H9 (cell line): Measurements from ENCODE around the gene NCKAP5L. TPM values are rescaled to one million over a fixed set of nuclear protein-coding genes. Genes with fewer than 3 reads are reported as not detected.

Experiments used
- DNase-seq: peaks from one replicate; pipeline ENCODE4 v3.0.0-alpha.2; 2017
- H2AFZ ChIP-seq: one replicate; pipeline ENCODE4 v1.6.1; 2013; ENCODE audit warnings: mild to moderate bottlenecking, low read length, control low read depth, moderate library complexity
- H2AK5ac ChIP-seq: 2 replicates; pipeline ENCODE4 v1.6.1; 2013; ENCODE audit warnings: low read length, control low read depth, mixed read lengths; ENCODE audit not compliant: insufficient read length
- H2BK120ac ChIP-seq: one replicate; pipeline ENCODE4 v1.6.1; 2013; ENCODE audit warnings: low read depth, mild to moderate bottlenecking, low read length, control low read depth, inconsistent platforms; ENCODE audit not compliant: poor library complexity, severe bottlenecking
- H2BK12ac ChIP-seq: 2 replicates; pipeline ENCODE4 v1.6.1; 2013; ENCODE audit warnings: low read length, control low read depth, mixed read lengths, low read depth; ENCODE audit not compliant: insufficient read length
- H2BK15ac ChIP-seq: 2 replicates; pipeline ENCODE4 v1.6.1; 2013; ENCODE audit warnings: low read depth, low read length, control low read depth
- H2BK20ac ChIP-seq: one replicate; pipeline ENCODE4 v1.6.1; 2013; ENCODE audit warnings: low read depth, mild to moderate bottlenecking, low read length, control low read depth, inconsistent platforms; ENCODE audit not compliant: poor library complexity, severe bottlenecking
- H2BK5ac ChIP-seq: 2 replicates; pipeline ENCODE4 v1.6.1; 2013; ENCODE audit warnings: low read length, control low read depth, mixed read lengths; ENCODE audit not compliant: insufficient read length
- H3K14ac ChIP-seq: 2 replicates; pipeline ENCODE4 v1.6.1; 2013; ENCODE audit warnings: low read length, control low read depth; ENCODE audit not compliant: insufficient read depth
- H3K18ac ChIP-seq: 2 replicates; pipeline ENCODE4 v1.6.1; 2013; ENCODE audit warnings: low read depth, mild to moderate bottlenecking, mixed read lengths, low read length, control low read depth; ENCODE audit not compliant: insufficient read length
- H3K23ac ChIP-seq: 2 replicates; pipeline ENCODE4 v1.6.1; 2013; ENCODE audit warnings: low read length, control low read depth, mixed read lengths, low read depth; ENCODE audit not compliant: insufficient read length
- H3K23me2 ChIP-seq: 2 replicates; pipeline ENCODE4 v1.6.1; 2013; ENCODE audit warnings: low read depth, mild to moderate bottlenecking, mixed read lengths, low read length, control low read depth; ENCODE audit not compliant: insufficient read length, poor library complexity, severe bottlenecking
- H3K27ac ChIP-seq: 2 replicates; pipeline ENCODE4 v1.5.1; 2013; ENCODE audit warnings: low read length, control low read depth, mixed read lengths, low read depth; ENCODE audit not compliant: insufficient read length
- H3K27me3 ChIP-seq: 2 replicates; pipeline ENCODE4 v1.6.1; 2013; ENCODE audit warnings: low read length, control low read depth, inconsistent platforms; ENCODE audit not compliant: insufficient read depth
- H3K4ac ChIP-seq: 2 replicates; pipeline ENCODE4 v1.6.1; 2013; ENCODE audit warnings: low read depth, mild to moderate bottlenecking, control low read depth, inconsistent platforms, low read length, moderate library complexity
- H3K4me1 ChIP-seq: 2 replicates; pipeline ENCODE4 v1.6.1; 2013; ENCODE audit warnings: low read length, control low read depth, inconsistent platforms; ENCODE audit not compliant: insufficient read depth
- H3K4me2 ChIP-seq: 2 replicates; pipeline ENCODE4 v1.6.1; 2013; ENCODE audit warnings: low read length, control low read depth, mixed read lengths; ENCODE audit not compliant: insufficient read length, insufficient read depth
- H3K56ac ChIP-seq: 2 replicates; pipeline ENCODE4 v1.6.1; 2013; ENCODE audit warnings: low read depth, mild to moderate bottlenecking, mixed read lengths, low read length, control low read depth; ENCODE audit not compliant: insufficient read length
- H3K79me1 ChIP-seq: 2 replicates; pipeline ENCODE4 v1.6.1; 2013; ENCODE audit warnings: low read depth, mild to moderate bottlenecking, moderate library complexity, low read length, control low read depth, inconsistent platforms; ENCODE audit not compliant: insufficient read depth, poor library complexity, severe bottlenecking
- H3K79me2 ChIP-seq: 2 replicates; pipeline ENCODE4 v1.6.1; 2013; ENCODE audit warnings: low read length, control low read depth, inconsistent platforms; ENCODE audit not compliant: insufficient read depth
- H3K9ac ChIP-seq: 2 replicates; pipeline ENCODE4 v1.6.1; 2013; ENCODE audit warnings: low read length, control low read depth, mixed read lengths; ENCODE audit not compliant: insufficient read length; ENCODE audit errors: extremely low read depth
- H3K9me3 ChIP-seq: one replicate; pipeline ENCODE4 v1.6.1; 2013; ENCODE audit warnings: low read depth, low read length, inconsistent platforms; ENCODE audit not compliant: control insufficient read depth
- H3T11ph ChIP-seq: one replicate; pipeline ENCODE4 v1.6.1; 2013; ENCODE audit warnings: mild to moderate bottlenecking, low read length, control low read depth, inconsistent platforms
- H4K20me1 ChIP-seq: one replicate; pipeline ENCODE4 v1.6.1; 2013; ENCODE audit not compliant: control insufficient read depth, insufficient read length, insufficient read depth
- H4K5ac ChIP-seq: 2 replicates; pipeline ENCODE4 v1.6.1; 2013; ENCODE audit warnings: low read depth, mild to moderate bottlenecking, mixed read lengths, low read length, control low read depth; ENCODE audit not compliant: insufficient read length
- H4K8ac ChIP-seq: replicated peaks from 2 replicates; pipeline ENCODE4 v1.6.1; 2013; ENCODE audit warnings: low read length, control low read depth, mixed read lengths, low read depth; ENCODE audit not compliant: insufficient read length
- H4K91ac ChIP-seq: 2 replicates; pipeline ENCODE4 v1.6.1; 2013; ENCODE audit warnings: low read depth, mild to moderate bottlenecking, moderate library complexity, mixed read lengths, low read length, control low read depth; ENCODE audit not compliant: insufficient read length
- H3K27ac Mint-ChIP-seq, 3 experiments: 2 replicates in 2 of 3; 3 replicates in 1 of 3; pipeline ENCODE4 v1.8.0; 2020 to 2021; ENCODE audit warnings: mixed read lengths in 3 of 3, mild to moderate bottlenecking in 1 of 3, moderate library complexity in 1 of 3
- H3K27me3 Mint-ChIP-seq: 2 replicates; pipeline ENCODE4 v1.8.0; 2021; ENCODE audit warnings: low read depth, mild to moderate bottlenecking, moderate library complexity, mixed read lengths
- H3K36me3 Mint-ChIP-seq, 3 experiments: 2 replicates in 2 of 3; 3 replicates in 1 of 3; pipeline ENCODE4 v1.8.0; 2020 to 2021; ENCODE audit warnings: low read depth in 3 of 3, mixed read lengths in 3 of 3; ENCODE audit not compliant: insufficient read depth in 1 of 3
- H3K4me1 Mint-ChIP-seq, 2 experiments: 2 replicates each; pipeline ENCODE4 v1.8.0; 2020; ENCODE audit warnings: mixed read lengths in 2 of 2
- H3K4me3 Mint-ChIP-seq, 2 experiments: 2 replicates in 1 of 2; 3 replicates in 1 of 2; pipeline ENCODE4 v1.8.0; 2020 to 2021; ENCODE audit warnings: mild to moderate bottlenecking in 2 of 2, mixed read lengths in 2 of 2, moderate library complexity in 1 of 2
- H3K9me3 Mint-ChIP-seq, 2 experiments: 2 replicates in 1 of 2; 3 replicates in 1 of 2; pipeline ENCODE4 v1.8.0; 2020; ENCODE audit warnings: mild to moderate bottlenecking in 2 of 2, mixed read lengths in 2 of 2, moderate library complexity in 1 of 2
- WGBS: extraction: QIAGEN DNeasy Blood & Tissue Kit; methylation state at CpG from one replicate; pipeline ENCODE4 v1.1.7; 2013; ENCODE audit warnings: missing lambda C conversion rate, low lambda C conversion rate, mixed read lengths; ENCODE audit not compliant: insufficient read length; ENCODE audit errors: extremely low coverage; 5-methylcytosine and 5-hydroxymethylcytosine counted together
- total RNA-seq: library from RNA; stranded (reverse); gene quantifications from 2 replicates; pipeline ENCODE4 v1.2.1, GENCODE V29; 2021
- TF ChIP-seq, protein P1 (sequence below): fragments of 200-600 bp; sonication (generic); conservative IDR thresholded peaks from 3 replicates; pipeline ENCODE4 v1.8.0; 2021; ENCODE audit warnings: antibody characterized with exemption, mild to moderate bottlenecking

Gene NCKAP5L
- total RNA-seq, 1 experiment from 2014 or later: 27.7 TPM

DNA sequence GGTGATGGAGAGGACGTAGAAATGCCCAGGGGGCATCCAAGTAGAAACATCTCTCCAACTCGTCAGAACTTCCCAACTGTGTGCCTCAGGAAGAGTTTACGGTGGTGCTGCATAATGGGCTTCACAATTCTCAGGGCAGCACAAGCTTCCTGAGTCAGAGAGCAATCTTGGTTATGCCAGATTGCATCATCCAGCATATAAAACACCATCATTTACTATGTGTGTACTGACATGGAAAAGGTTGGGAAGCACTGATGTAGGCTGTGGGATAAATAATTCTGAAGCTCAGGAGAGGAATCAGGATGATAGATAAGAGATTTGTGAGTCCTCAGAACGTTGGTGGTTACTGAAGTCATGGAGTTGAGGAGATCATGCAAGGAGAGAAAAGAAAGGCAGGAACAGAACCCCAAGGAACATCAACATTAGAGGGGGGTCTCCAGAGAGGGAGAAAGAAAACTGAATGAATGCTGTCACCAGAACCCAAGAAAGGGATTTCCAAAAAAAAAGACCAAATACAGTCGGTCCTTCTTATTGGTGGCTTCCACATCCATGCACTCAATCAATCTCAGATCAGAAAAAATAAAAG lies 4.7 kb upstream of the NCKAP5L start:
- TF ChIP-seq, protein P1, sequence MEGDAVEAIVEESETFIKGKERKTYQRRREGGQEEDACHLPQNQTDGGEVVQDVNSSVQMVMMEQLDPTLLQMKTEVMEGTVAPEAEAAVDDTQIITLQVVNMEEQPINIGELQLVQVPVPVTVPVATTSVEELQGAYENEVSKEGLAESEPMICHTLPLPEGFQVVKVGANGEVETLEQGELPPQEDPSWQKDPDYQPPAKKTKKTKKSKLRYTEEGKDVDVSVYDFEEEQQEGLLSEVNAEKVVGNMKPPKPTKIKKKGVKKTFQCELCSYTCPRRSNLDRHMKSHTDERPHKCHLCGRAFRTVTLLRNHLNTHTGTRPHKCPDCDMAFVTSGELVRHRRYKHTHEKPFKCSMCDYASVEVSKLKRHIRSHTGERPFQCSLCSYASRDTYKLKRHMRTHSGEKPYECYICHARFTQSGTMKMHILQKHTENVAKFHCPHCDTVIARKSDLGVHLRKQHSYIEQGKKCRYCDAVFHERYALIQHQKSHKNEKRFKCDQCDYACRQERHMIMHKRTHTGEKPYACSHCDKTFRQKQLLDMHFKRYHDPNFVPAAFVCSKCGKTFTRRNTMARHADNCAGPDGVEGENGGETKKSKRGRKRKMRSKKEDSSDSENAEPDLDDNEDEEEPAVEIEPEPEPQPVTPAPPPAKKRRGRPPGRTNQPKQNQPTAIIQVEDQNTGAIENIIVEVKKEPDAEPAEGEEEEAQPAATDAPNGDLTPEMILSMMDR: no peak
- Mint-ChIP-seq H3K36me3 (no peaks in the 10 kb centered on the region), H3K27ac (no peak overlapping the region; a peak in 1 of 7 replicates), H3K4me3 (no peak overlapping the region), H3K27me3 (no peaks in the 10 kb centered on the region; the same call in 1 of the 2 replicates), H3K4me1 (peaks cover 10 to 14% of the 10 kb centered on the region in 2 experiments), H3K9me3 (no peaks in the 10 kb centered on the region; a peak in 1 of 5 replicates)
- no peaks in the 10 kb centered on the region for H3K79me1 ChIP-seq
- peaks cover 7% of the 10 kb centered on the region for H3K23me2 ChIP-seq
- H3K4me2 ChIP-seq: no peak overlapping the region
- H4K20me1 ChIP-seq: no peaks in the 10 kb centered on the region
- no peak overlapping the region for H2BK12ac ChIP-seq
- no peak overlapping the region for H4K8ac ChIP-seq
- H3K56ac ChIP-seq: no peak overlapping the region
- H2BK20ac ChIP-seq: no peak overlapping the region
- no peak overlapping the region for H4K91ac ChIP-seq
- H3K27me3 ChIP-seq: no peaks in the 10 kb centered on the region
- no peak overlapping the region for H2AK5ac ChIP-seq
- no peak overlapping the region for H3K27ac ChIP-seq
- no CpG with 5 or more reads among the region's 5 CpGs for whole genome bisulfite sequencing
- no peak overlapping the region for H4K5ac ChIP-seq
- no peaks in the 10 kb centered on the region for H3K9me3 ChIP-seq
- no peak overlapping the region for H3K9ac ChIP-seq
- no peak overlapping the region for H2BK15ac ChIP-seq
- H3K4me1 ChIP-seq: no peaks in the 10 kb centered on the region
- H3T11ph ChIP-seq: no peak overlapping the region
- H3K79me2 ChIP-seq: no peaks in the 10 kb centered on the region
- H3K18ac ChIP-seq: no peak overlapping the region
- H3K23ac ChIP-seq: no peak overlapping the region
- H2BK120ac ChIP-seq: no peak overlapping the region
- H3K14ac ChIP-seq: no peak overlapping the region
- H2BK5ac ChIP-seq: no peak overlapping the region
- no peak overlapping the region for H2AFZ ChIP-seq
- DNase-seq: no peak
- no peak overlapping the region for H3K4ac ChIP-seq
